ENCODE measurements around the gene ANXA9. TPM values are rescaled to one million over a fixed set of nuclear protein-coding genes. Genes with fewer than 3 reads are reported as not detected.

The ANXA9 gene
- total RNA-seq, 2 donors from 2014 or later = 0.15 TPM; not detected in 1

- H3K4me3 Mint-ChIP-seq = no peak overlapping the region
- no peak for DNase-seq
- H3K36me3 Mint-ChIP-seq (ENCODE audit: low read depth) = no peaks in the 10 kb centered on the region
- no peaks in the 10 kb centered on the region for H3K9me3 ChIP-seq (ENCODE audit: control insufficient read depth, low read length, poor library complexity, severe bottlenecking)
- no peaks in the 10 kb centered on the region for H3K27me3 Mint-ChIP-seq
- H3K27ac Mint-ChIP-seq = no peak overlapping the region
- no peak for ATAC-seq
- peaks cover 22% of the 10 kb centered on the region for H3K4me1 Mint-ChIP-seq
Measured at GRCh38 chr1:150981177-150981804, 801 bp upstream of the ANXA9 start.

GRCh38 chr1:150985179-150985825 is 3.2 kb downstream of the ANXA9 start:
- no peaks in the 10 kb centered on the region for H3K36me3 Mint-ChIP-seq (ENCODE audit: low read depth)

GRCh38 chr1:150987924-150988323 is 5.8 kb downstream of the ANXA9 start:
- ATAC-seq (no peak), DNase-seq (no peak)
- Mint-ChIP-seq H3K4me1 (peaks cover 6% of the 10 kb centered on the region), H3K27ac (no peak overlapping the region), H3K4me3 (no peak overlapping the region), H3K27me3 (no peaks in the 10 kb centered on the region), H3K36me3 (ENCODE audit: low read depth) (no peaks in the 10 kb centered on the region)
- H3K9me3 ChIP-seq (ENCODE audit: control insufficient read depth, low read length, poor library complexity, severe bottlenecking) = no peaks in the 10 kb centered on the region

More at GRCh38 chr1:150985179-150985825, 3.2 kb downstream of the ANXA9 start:
- Mint-ChIP-seq H3K4me3 (no peak overlapping the region), H3K27me3 (no peaks in the 10 kb centered on the region), H3K4me1 (peaks cover 6% of the 10 kb centered on the region), H3K27ac (no peak overlapping the region)
- no peak for DNase-seq
- H3K9me3 ChIP-seq (ENCODE audit: control insufficient read depth, low read length, poor library complexity, severe bottlenecking) = no peaks in the 10 kb centered on the region
- ATAC-seq = no peak

- DNase-seq = no peak
- Mint-ChIP-seq H3K4me1 (peaks cover 6% of the 10 kb centered on the region), H3K36me3 (ENCODE audit: low read depth) (peaks cover 3% of the 10 kb centered on the region), H3K27ac (no peak overlapping the region), H3K4me3 (no peak overlapping the region), H3K27me3 (no peaks in the 10 kb centered on the region)
- H3K9me3 ChIP-seq (ENCODE audit: control insufficient read depth, low read length, poor library complexity, severe bottlenecking) = no peaks in the 10 kb centered on the region
- no peak for ATAC-seq
Measured at GRCh38 chr1:150992626-150993025, 10.5 kb downstream of the ANXA9 start.

- Mint-ChIP-seq H3K4me1 (peaks cover 5% of the 10 kb centered on the region), H3K36me3 (ENCODE audit: low read depth) (peaks cover 3% of the 10 kb centered on the region), H3K27ac (no peak overlapping the region)
Measured at GRCh38 chr1:150994248-150994647, 12.2 kb downstream of the ANXA9 start.

GRCh38 chr1:150995460-150995859 is 13.4 kb downstream of the ANXA9 start:
- no peaks in the 10 kb centered on the region for H3K27me3 Mint-ChIP-seq
- DNase-seq (no peak), ATAC-seq (no peak)
- H3K36me3 Mint-ChIP-seq (ENCODE audit: low read depth) = peaks cover 3% of the 10 kb centered on the region
- H3K27ac Mint-ChIP-seq = peak overlapping the region; percentile 81
- no peak overlapping the region for H3K4me3 Mint-ChIP-seq
- H3K9me3 ChIP-seq (ENCODE audit: control insufficient read depth, low read length, poor library complexity, severe bottlenecking) = no peaks in the 10 kb centered on the region
- H3K4me1 Mint-ChIP-seq = peaks cover 5% of the 10 kb centered on the region

More at GRCh38 chr1:150994248-150994647, 12.2 kb downstream of the ANXA9 start:
- Mint-ChIP-seq H3K4me3 (peak overlapping the region; percentile 25), H3K27me3 (no peaks in the 10 kb centered on the region)
- no peak for ATAC-seq
- no peaks in the 10 kb centered on the region for H3K9me3 ChIP-seq (ENCODE audit: control insufficient read depth, low read length, poor library complexity, severe bottlenecking)
- no peak for DNase-seq

GRCh38 chr1:150995896-150996295 is 13.8 kb downstream of the ANXA9 start:
- Mint-ChIP-seq H3K27me3 (no peaks in the 10 kb centered on the region), H3K27ac (peak overlapping the region; percentile 81), H3K4me3 (no peak overlapping the region), H3K36me3 (ENCODE audit: low read depth) (peaks cover 3% of the 10 kb centered on the region), H3K4me1 (peaks cover 7% of the 10 kb centered on the region)
- ATAC-seq = peak; percentile 71
- H3K9me3 ChIP-seq (ENCODE audit: control insufficient read depth, low read length, poor library complexity, severe bottlenecking) = no peaks in the 10 kb centered on the region
- no peak for DNase-seq

GRCh38 chr1:150997126-150997872 is 15.2 kb downstream of the ANXA9 start:
- no peak overlapping the region for H3K27ac Mint-ChIP-seq
- peaks cover 8% of the 10 kb centered on the region for H3K36me3 Mint-ChIP-seq (ENCODE audit: low read depth)

GRCh38 chr1:150997949-150998348 is 15.9 kb downstream of the ANXA9 start:
- ATAC-seq = no peak
- H3K27ac Mint-ChIP-seq = no peak overlapping the region
- H3K4me1 Mint-ChIP-seq = peaks cover 20% of the 10 kb centered on the region
- no peaks in the 10 kb centered on the region for H3K27me3 Mint-ChIP-seq
- no peak overlapping the region for H3K4me3 Mint-ChIP-seq
- no peak for DNase-seq
- H3K36me3 Mint-ChIP-seq (ENCODE audit: low read depth) = peaks cover 8% of the 10 kb centered on the region
- H3K9me3 ChIP-seq (ENCODE audit: control insufficient read depth, low read length, poor library complexity, severe bottlenecking) = no peaks in the 10 kb centered on the region

More at GRCh38 chr1:150997126-150997872, 15.2 kb downstream of the ANXA9 start:
- peaks cover 14% of the 10 kb centered on the region for H3K4me1 Mint-ChIP-seq
- no peaks in the 10 kb centered on the region for H3K9me3 ChIP-seq (ENCODE audit: control insufficient read depth, low read length, poor library complexity, severe bottlenecking)
- H3K4me3 Mint-ChIP-seq = no peak overlapping the region
- H3K27me3 Mint-ChIP-seq = no peaks in the 10 kb centered on the region
- no peak for ATAC-seq
- DNase-seq = no peak

- ATAC-seq = no peak
- DNase-seq = no peak
- Mint-ChIP-seq H3K36me3 (ENCODE audit: low read depth) (peaks cover 8% of the 10 kb centered on the region), H3K4me1 (peaks cover 26% of the 10 kb centered on the region), H3K27me3 (no peaks in the 10 kb centered on the region), H3K4me3 (no peak overlapping the region), H3K27ac (no peak overlapping the region)
- no peaks in the 10 kb centered on the region for H3K9me3 ChIP-seq (ENCODE audit: control insufficient read depth, low read length, poor library complexity, severe bottlenecking)
Measured at GRCh38 chr1:150999051-150999674, 17.1 kb downstream of the ANXA9 start.

GRCh38 chr1:150999926-151000325 is 17.8 kb downstream of the ANXA9 start:
- H3K4me1 Mint-ChIP-seq = peaks cover 29% of the 10 kb centered on the region
- ATAC-seq = no peak

GRCh38 chr1:151000408-151000807 is 18.3 kb downstream of the ANXA9 start:
- H3K4me3 Mint-ChIP-seq = no peak overlapping the region
- no peak for DNase-seq
- no peak for ATAC-seq
- H3K36me3 Mint-ChIP-seq (ENCODE audit: low read depth) = peaks cover 8% of the 10 kb centered on the region
- peaks cover 30% of the 10 kb centered on the region for H3K4me1 Mint-ChIP-seq
- H3K27ac Mint-ChIP-seq = no peak overlapping the region
- no peaks in the 10 kb centered on the region for H3K27me3 Mint-ChIP-seq
- H3K9me3 ChIP-seq (ENCODE audit: control insufficient read depth, low read length, poor library complexity, severe bottlenecking) = no peaks in the 10 kb centered on the region

More at GRCh38 chr1:150999926-151000325, 17.8 kb downstream of the ANXA9 start:
- Mint-ChIP-seq H3K27me3 (no peaks in the 10 kb centered on the region), H3K4me3 (no peak overlapping the region), H3K27ac (no peak overlapping the region), H3K36me3 (ENCODE audit: low read depth) (peaks cover 8% of the 10 kb centered on the region)
- H3K9me3 ChIP-seq (ENCODE audit: control insufficient read depth, low read length, poor library complexity, severe bottlenecking) = no peaks in the 10 kb centered on the region
- DNase-seq = no peak

GRCh38 chr1:151001602-151002001 is 19.5 kb downstream of the ANXA9 start:
- Mint-ChIP-seq H3K27ac (peak overlapping the region; percentile 99), H3K4me1 (peaks cover 38% of the 10 kb centered on the region), H3K27me3 (no peaks in the 10 kb centered on the region), H3K4me3 (no peak overlapping the region), H3K36me3 (ENCODE audit: low read depth) (peaks cover 8% of the 10 kb centered on the region)
- DNase-seq = no peak
- no peak for ATAC-seq
- no peaks in the 10 kb centered on the region for H3K9me3 ChIP-seq (ENCODE audit: control insufficient read depth, low read length, poor library complexity, severe bottlenecking)
